Lower leg skin (tissue), 4 donors: ENCODE results near the gene DISC1. TPM values are rescaled to one million over a fixed set of nuclear protein-coding genes. Genes with fewer than 3 reads are reported as not detected.
"Not testable (repeated sequence)": the region's sequence is repeated elsewhere in the genome, so short reads cannot be mapped to it uniquely, and the experiment has no call there.

Source experiments
- DNase-seq, 2 donors: peaks; one replicate each; pipeline ENCODE4 v3.0.0-alpha.2; 2019; ENCODE audit warnings: low spot score in 2 of 2
- H3K4me3 ChIP-seq: fragments of 200-600 bp; sonication (generic); 2 replicates; pipeline ENCODE4 v1.5.1; 2017; ENCODE audit warnings: mild to moderate bottlenecking, low read depth; ENCODE audit not compliant: poor library complexity, severe bottlenecking
- POLR2A ChIP-seq, 2 donors: fragments of 450-650 bp; IDR thresholded peaks; one replicate each; pipeline ENCODE4 v1.6.1; 2016 to 2017; ENCODE audit warnings: antibody characterized with exemption in 2 of 2, mild to moderate bottlenecking in 1 of 2, moderate library complexity in 1 of 2
- WGBS, 2 donors: methylation state at CpG; one replicate each; pipeline ENCODE4 v1.1.5; 2018; 5-methylcytosine and 5-hydroxymethylcytosine counted together
- intact Hi-C: fragments of 100-400 bp; cut with DNase I; formaldehyde crosslinking; loops from one replicate; pipeline ENCODE4 v1.15.0; 2023; ENCODE audit warnings: low total_unique reads
- total RNA-seq, 4 donors: library from RNA; depleted of rRNA; stranded (reverse); fragments of >200 nt; gene quantifications; one replicate each; pipeline ENCODE4 v1.1.0, GENCODE V29; 2016
- TF ChIP-seq, protein P1 (sequence below), 3 donors: fragments of 450-650 bp; IDR thresholded peaks; one replicate each; pipeline ENCODE4 v1.5.1; 2016; ENCODE audit warnings: antibody characterized with exemption in 3 of 3, mild to moderate bottlenecking in 3 of 3, moderate library complexity in 2 of 3

Gene DISC1
- total RNA-seq, 4 donors from 2014 or later, result 1.6 to 7.4 (median 3.5) TPM

DNA sequence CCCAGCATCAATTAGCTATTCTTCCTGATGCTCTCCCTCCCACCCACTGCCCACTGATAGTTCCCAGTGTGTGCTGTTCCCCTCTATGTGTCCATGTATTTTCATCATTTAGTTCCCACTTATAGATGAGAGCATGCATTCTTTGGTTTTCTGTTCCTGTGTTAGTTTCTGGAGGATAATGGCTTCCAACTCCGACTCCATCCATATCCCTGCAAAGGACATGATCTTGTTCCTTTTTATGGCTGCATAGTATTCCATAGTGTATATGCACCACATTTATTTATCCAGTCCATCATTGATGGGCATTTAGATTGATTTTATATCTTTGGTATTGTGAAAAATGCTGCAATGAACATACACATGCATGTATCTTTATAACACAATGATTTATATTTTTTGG lies 30.2 kb downstream of the DISC1 start:
- intact Hi-C loops, result no loop called here
- TF ChIP-seq, protein P1, sequence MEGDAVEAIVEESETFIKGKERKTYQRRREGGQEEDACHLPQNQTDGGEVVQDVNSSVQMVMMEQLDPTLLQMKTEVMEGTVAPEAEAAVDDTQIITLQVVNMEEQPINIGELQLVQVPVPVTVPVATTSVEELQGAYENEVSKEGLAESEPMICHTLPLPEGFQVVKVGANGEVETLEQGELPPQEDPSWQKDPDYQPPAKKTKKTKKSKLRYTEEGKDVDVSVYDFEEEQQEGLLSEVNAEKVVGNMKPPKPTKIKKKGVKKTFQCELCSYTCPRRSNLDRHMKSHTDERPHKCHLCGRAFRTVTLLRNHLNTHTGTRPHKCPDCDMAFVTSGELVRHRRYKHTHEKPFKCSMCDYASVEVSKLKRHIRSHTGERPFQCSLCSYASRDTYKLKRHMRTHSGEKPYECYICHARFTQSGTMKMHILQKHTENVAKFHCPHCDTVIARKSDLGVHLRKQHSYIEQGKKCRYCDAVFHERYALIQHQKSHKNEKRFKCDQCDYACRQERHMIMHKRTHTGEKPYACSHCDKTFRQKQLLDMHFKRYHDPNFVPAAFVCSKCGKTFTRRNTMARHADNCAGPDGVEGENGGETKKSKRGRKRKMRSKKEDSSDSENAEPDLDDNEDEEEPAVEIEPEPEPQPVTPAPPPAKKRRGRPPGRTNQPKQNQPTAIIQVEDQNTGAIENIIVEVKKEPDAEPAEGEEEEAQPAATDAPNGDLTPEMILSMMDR (IDR thresholded peaks at IDR 0.05), result no peak
- no peak for TF ChIP-seq POLR2A (IDR thresholded peaks at IDR 0.05)
- H3K4me3 ChIP-seq, result no peak overlapping the region
- WGBS, 2 donors, result 88 to 100% methylated on average over 1 of the region's 1 CpG
- no peak for DNase-seq

DNA sequence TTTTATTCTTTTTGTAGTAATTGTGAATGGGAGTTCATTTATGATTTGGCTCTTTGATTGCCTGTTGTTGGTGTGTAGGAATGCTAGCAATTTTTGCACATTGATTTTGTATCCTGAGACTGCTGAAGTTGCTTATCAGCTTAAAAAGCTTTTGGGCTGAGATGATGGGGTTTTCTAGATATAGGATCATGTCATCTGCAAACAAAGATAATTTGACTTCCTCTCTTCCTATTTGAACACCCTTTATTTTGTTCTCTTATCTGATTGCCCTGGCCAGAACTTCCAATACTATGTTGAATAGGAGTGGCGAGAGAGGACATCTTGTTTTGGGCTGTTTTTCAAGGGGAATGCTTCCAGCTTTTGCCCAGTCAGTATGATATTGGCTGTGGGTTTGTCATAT lies 31.6 kb downstream of the DISC1 start:
- DNase-seq, H3K4me3 ChIP-seq, intact Hi-C loops: not testable (repeated sequence)
- WGBS, 2 donors, result 83 to 95% methylated on average over 1 of the region's 1 CpG

DNA sequence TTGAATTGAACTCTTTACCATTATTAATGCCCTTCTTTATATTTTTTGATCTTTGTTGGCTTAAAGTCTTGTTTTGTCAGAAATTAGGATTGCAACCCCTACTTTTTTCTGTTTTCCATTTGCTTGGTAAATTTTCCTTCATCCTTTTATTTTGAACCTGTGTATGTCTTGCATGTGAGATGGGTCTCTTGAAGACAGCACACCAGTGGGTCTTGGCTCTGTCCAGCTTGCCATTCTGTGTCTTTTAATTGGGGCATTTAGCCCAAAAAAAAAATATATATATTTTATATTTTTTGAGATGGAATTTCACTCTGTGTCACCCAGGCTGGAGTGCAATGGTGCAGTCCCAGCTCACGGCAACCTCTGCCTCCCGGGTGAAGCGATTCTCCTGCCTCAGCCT lies 33.6 kb downstream of the DISC1 start:
- intact Hi-C loops, result no loop called here
- TF ChIP-seq POLR2A (IDR thresholded peaks at IDR 0.05), result no peak
- TF ChIP-seq, protein P1 (IDR thresholded peaks at IDR 0.05), result no peak
- WGBS, 2 donors, result 95 to 98% methylated on average over 3 of the region's 3 CpGs
- no peak overlapping the region for H3K4me3 ChIP-seq
- no peak for DNase-seq

GRCh38 chr1:231663211-231663792 lies 36.7 kb downstream of the DISC1 start:
- no peak overlapping the region for H3K4me3 ChIP-seq
- intact Hi-C loops, result no loop called here
- WGBS, 2 donors, result 76 to 82% methylated on average over 2 of the region's 2 CpGs
- DNase-seq, result no peak
- no peak for TF ChIP-seq POLR2A (IDR thresholded peaks at IDR 0.05)
- TF ChIP-seq, protein P1 (IDR thresholded peaks at IDR 0.05), result no peak

DNA sequence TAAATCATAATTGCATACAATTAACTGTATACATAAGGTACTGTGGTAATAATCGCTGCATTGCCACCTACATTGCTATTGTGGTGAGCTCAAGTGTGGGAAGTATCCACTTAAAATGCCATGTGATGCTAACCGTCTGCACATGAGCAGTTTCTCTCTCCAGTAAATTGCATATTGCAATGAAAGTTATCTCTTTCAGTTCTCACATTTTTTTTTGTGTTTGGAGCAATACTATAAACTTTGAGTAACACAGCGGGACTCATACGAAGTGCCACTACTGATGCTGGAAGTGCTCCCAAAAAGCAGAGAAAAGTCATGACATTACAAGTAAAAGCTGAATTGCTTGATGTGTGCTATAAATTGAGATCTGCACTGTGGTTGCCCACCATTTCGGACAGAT lies 38.5 kb downstream of the DISC1 start:
- intact Hi-C loops, result no loop called here
- 78 to 83% methylated on average over 5 of the region's 5 CpGs for WGBS, 2 donors

GRCh38 chr1:231665726-231666125 lies 39.1 kb downstream of the DISC1 start:
- TF ChIP-seq, protein P1 (IDR thresholded peaks at IDR 0.05), result no peak
- no peak for TF ChIP-seq POLR2A (IDR thresholded peaks at IDR 0.05)
- H3K4me3 ChIP-seq, result no peak overlapping the region
- no peak for DNase-seq
- intact Hi-C loops, result no loop called here
- WGBS, 2 donors, result 91 to 92% methylated on average over 3 of the region's 3 CpGs

More for the DNA sequence above, 38.5 kb downstream of the DISC1 start:
- no peak for DNase-seq
- TF ChIP-seq, protein P1 (IDR thresholded peaks at IDR 0.05), result no peak
- no peak for TF ChIP-seq POLR2A (IDR thresholded peaks at IDR 0.05)
- H3K4me3 ChIP-seq, result no peak overlapping the region
